PC-9 (cell line): ENCODE data around the gene POU2AF1. TPM values are rescaled to one million over a fixed set of nuclear protein-coding genes. Genes with fewer than 3 reads are reported as not detected.

Source experiments
- BruUV-seq: library from RNA; stranded (reverse); fragments of 400-500 nt; replicated peaks from 2 replicates; lab custom pipeline; 2021; lab: Mats Ljungman, UMichigan
- CTCF ChIA-PET: fragments of 300-600 bp; sonication (Branson Sonifier 250); formaldehyde crosslinking; loops from one replicate; lab custom pipeline; 2022; ENCODE audit warnings: antibody characterized with exemption; lab: Charles Lee
- POLR2A ChIA-PET: fragments of 300-600 bp; sonication (Branson Sonifier 250); formaldehyde crosslinking; loops from one replicate; lab custom pipeline; 2022; ENCODE audit warnings: antibody characterized with exemption; ENCODE audit not compliant: unreplicated experiment; lab: Charles Lee
- DNase-seq, 2 experiments: peaks; one replicate each; pipeline versions ENCODE4 v3.0.0 to v3.0.0-alpha.2; 2015 to 2022; ENCODE audit warnings: mixed read lengths in 1 of 2
- H2AFZ ChIP-seq: fragments of 200-600 bp; sonication (generic); 2 replicates; pipeline ENCODE4 v1.8.1; 2017; ENCODE audit warnings: antibody characterized with exemption
- H3F3A ChIP-seq: fragments of 200-600 bp; sonication (generic); 2 replicates; pipeline ENCODE4 v1.8.1; 2017; ENCODE audit warnings: antibody characterized with exemption, mild to moderate bottlenecking, low read depth; ENCODE audit not compliant: insufficient read depth
- H3K27ac ChIP-seq: fragments of 200-600 bp; sonication (generic); 2 replicates; pipeline ENCODE4 v1.6.1; 2016; ENCODE audit warnings: mixed run types
- H3K27me3 ChIP-seq: fragments of 200-600 bp; sonication (generic); 2 replicates; pipeline ENCODE4 v1.6.1; 2016; ENCODE audit warnings: low read depth, mixed run types; ENCODE audit not compliant: insufficient read depth
- H3K36me3 ChIP-seq: fragments of 200-600 bp; sonication (generic); 2 replicates; pipeline ENCODE4 v1.6.1; 2016; ENCODE audit warnings: low read depth, mixed run types
- H3K4me1 ChIP-seq: fragments of 200-600 bp; sonication (generic); replicated peaks from 2 replicates; pipeline ENCODE4 v1.6.1; 2016; ENCODE audit warnings: mixed run types; ENCODE audit not compliant: insufficient read depth
- H3K4me2 ChIP-seq: fragments of 200-600 bp; sonication (generic); 2 replicates; pipeline ENCODE4 v1.6.1; 2017; ENCODE audit warnings: mixed run types
- H3K4me3 ChIP-seq: fragments of 200-600 bp; sonication (generic); 2 replicates; pipeline ENCODE4 v1.6.1; 2016; ENCODE audit warnings: mixed run types
- H3K79me2 ChIP-seq: fragments of 200-600 bp; sonication (generic); 2 replicates; pipeline ENCODE4 v1.6.1; 2017; ENCODE audit warnings: low read depth, mixed run types
- H3K9me2 ChIP-seq: fragments of 200-600 bp; sonication (generic); 2 replicates; pipeline ENCODE4 v1.8.1; 2017; ENCODE audit warnings: mild to moderate bottlenecking; ENCODE audit not compliant: insufficient read depth
- H3K9me3 ChIP-seq: fragments of 200-600 bp; sonication (generic); 2 replicates; pipeline ENCODE4 v1.8.1; 2016; ENCODE audit warnings: low read depth; ENCODE audit not compliant: insufficient read depth
- H4K20me1 ChIP-seq: fragments of 200-600 bp; sonication (generic); 2 replicates; pipeline ENCODE4 v1.8.1; 2017; ENCODE audit not compliant: insufficient read depth
- EZH2 ChIP-seq: fragments of 200-600 bp; sonication (generic); IDR thresholded peaks from 2 replicates; pipeline ENCODE4 v1.8.0; 2017; ENCODE audit warnings: antibody characterized with exemption, low read depth
- intact Hi-C: fragments of 100-400 bp; cut with micrococcal nuclease; formaldehyde crosslinking; loops from one replicate; pipeline ENCODE4 v1.10.0; 2022; ENCODE audit not compliant: unreplicated experiment
- total RNA-seq: library from RNA; stranded (reverse); gene quantifications from 2 replicates; pipeline ENCODE4 v1.2.3, GENCODE V29; 2021
- TF ChIP-seq, protein P1 (sequence below): fragments of 200-600 bp; sonication (generic); conservative IDR thresholded peaks from 2 replicates; pipeline ENCODE4 v1.6.1; 2017; ENCODE audit warnings: mixed run types, antibody characterized with exemption, mild to moderate bottlenecking, moderate library complexity

The POU2AF1 gene
- total RNA-seq, 1 experiment from 2014 or later = 0.37 TPM

DNA sequence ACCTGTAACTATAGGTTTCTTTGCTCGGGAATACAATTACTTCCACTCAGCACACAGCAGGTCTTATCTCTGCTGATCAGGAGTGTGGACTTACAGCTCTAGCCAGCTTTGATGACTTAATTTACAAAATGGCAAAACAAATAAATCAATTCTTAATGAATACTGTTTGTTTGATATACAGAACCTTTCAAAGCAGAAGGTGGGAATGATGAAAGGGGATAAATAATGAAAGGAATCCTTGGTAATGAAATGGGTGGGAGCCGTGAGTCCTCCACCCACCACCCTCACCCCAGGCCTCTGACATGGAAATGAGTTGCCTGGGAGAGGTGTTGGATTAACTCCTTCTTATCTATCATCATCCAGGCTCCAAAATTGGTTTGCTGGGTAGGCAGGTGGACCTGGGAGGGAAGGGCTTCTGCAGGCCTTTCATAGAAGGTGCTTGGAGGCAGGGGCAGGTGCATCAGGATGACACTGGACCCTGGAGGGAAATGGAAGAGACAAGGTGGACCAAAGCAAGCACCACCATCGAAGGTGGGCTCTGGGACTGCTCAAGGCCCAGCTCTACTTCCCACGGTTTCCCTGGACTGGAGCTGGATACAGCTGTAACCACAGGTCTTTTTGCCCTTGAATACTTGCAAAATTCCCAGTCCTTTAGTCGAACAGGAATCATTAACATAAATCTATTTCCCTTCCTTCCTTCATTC, 23.0 kb downstream of the POU2AF1 start:
- H3K4me3 ChIP-seq = no peak overlapping the region
- H3K79me2 ChIP-seq = no peaks in the 10 kb centered on the region
- no TSS peak for BruUV-seq
- no peaks in the 10 kb centered on the region for H3K9me2 ChIP-seq
- peaks cover 14% of the 10 kb centered on the region for H3K4me1 ChIP-seq
- H3K27ac ChIP-seq = no peak overlapping the region
- no peaks in the 10 kb centered on the region for H4K20me1 ChIP-seq
- intact Hi-C loops = no loop called here
- CTCF ChIA-PET = no interaction called here
- H3K4me2 ChIP-seq = no peak overlapping the region
- no peak for DNase-seq
- H3K27me3 ChIP-seq = no peaks in the 10 kb centered on the region
- peaks cover 3% of the 10 kb centered on the region; the same call in 1 of the 2 replicates for H3F3A ChIP-seq
- no peaks in the 10 kb centered on the region for H3K36me3 ChIP-seq
- H3K9me3 ChIP-seq = no peaks in the 10 kb centered on the region
- POLR2A ChIA-PET = no interaction called here
- TF ChIP-seq EZH2 = no peak
- TF ChIP-seq, protein P1, sequence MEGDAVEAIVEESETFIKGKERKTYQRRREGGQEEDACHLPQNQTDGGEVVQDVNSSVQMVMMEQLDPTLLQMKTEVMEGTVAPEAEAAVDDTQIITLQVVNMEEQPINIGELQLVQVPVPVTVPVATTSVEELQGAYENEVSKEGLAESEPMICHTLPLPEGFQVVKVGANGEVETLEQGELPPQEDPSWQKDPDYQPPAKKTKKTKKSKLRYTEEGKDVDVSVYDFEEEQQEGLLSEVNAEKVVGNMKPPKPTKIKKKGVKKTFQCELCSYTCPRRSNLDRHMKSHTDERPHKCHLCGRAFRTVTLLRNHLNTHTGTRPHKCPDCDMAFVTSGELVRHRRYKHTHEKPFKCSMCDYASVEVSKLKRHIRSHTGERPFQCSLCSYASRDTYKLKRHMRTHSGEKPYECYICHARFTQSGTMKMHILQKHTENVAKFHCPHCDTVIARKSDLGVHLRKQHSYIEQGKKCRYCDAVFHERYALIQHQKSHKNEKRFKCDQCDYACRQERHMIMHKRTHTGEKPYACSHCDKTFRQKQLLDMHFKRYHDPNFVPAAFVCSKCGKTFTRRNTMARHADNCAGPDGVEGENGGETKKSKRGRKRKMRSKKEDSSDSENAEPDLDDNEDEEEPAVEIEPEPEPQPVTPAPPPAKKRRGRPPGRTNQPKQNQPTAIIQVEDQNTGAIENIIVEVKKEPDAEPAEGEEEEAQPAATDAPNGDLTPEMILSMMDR = no peak
- H2AFZ ChIP-seq = no peak overlapping the region

DNA sequence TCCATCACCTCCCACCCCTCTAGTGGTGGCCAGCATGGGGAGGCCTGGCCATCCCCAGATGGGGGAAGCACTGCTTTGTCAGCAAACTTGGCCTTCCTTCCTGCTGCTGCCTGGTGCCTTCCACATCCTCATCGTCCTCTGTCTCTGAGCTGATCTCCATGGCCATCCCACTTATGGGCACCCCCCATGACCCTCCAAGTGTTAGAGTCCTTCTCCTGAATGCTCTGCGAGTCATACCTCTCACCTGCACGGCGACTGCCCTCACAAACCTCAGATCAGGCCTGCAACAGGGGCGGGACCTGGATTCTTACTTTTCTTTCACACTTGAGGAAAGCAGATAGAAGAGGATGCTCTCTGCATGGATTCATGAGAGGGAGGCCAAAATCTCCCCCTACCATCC, 24.0 kb downstream of the POU2AF1 start:
- no peak for DNase-seq
- intact Hi-C loops = no loop called here
- ChIA-PET CTCF (no interaction called here), POLR2A (no interaction called here)
- H3K4me2 ChIP-seq = no peak overlapping the region
- TF ChIP-seq, protein P1 = no peak
- TF ChIP-seq EZH2 = no peak
- H3K27ac ChIP-seq = no peak overlapping the region
- no peaks in the 10 kb centered on the region for H4K20me1 ChIP-seq
- peaks cover 4% of the 10 kb centered on the region; the same call in 1 of the 2 replicates for H3F3A ChIP-seq
- no peaks in the 10 kb centered on the region for H3K79me2 ChIP-seq
- no peaks in the 10 kb centered on the region for H3K27me3 ChIP-seq
- H2AFZ ChIP-seq = no peak overlapping the region
- no peaks in the 10 kb centered on the region for H3K9me3 ChIP-seq
- BruUV-seq = no TSS peak
- no peaks in the 10 kb centered on the region for H3K36me3 ChIP-seq
- no peak overlapping the region for H3K4me3 ChIP-seq
- no peaks in the 10 kb centered on the region for H3K9me2 ChIP-seq
- H3K4me1 ChIP-seq = peaks cover 4% of the 10 kb centered on the region

DNA sequence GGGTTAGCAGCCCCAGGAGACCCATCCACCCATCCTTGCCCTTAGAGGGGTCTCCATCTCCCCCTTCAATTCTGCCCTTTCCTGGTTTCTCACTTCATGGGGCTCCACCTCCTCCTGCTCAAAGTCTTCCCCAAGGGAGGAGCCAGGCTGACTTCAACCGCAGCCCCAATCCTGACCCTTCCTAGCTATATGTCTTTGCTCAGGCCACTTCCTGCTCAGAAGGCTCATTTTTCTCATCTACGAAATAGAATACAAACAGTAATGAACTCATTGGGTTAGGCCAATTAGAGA, 24.5 kb downstream of the POU2AF1 start:
- Histone ChIP-seq H3F3A (peaks cover 4% of the 10 kb centered on the region; the same call in 1 of the 2 replicates), H3K4me3 (no peak overlapping the region), H3K4me1 (no peaks in the 10 kb centered on the region), H3K27ac (no peak overlapping the region), H4K20me1 (no peaks in the 10 kb centered on the region), H3K9me3 (no peaks in the 10 kb centered on the region), H3K4me2 (no peak overlapping the region), H3K36me3 (no peaks in the 10 kb centered on the region), H3K79me2 (no peaks in the 10 kb centered on the region), H3K9me2 (no peaks in the 10 kb centered on the region), H2AFZ (no peak overlapping the region), H3K27me3 (no peaks in the 10 kb centered on the region)
- DNase-seq = no peak
- ChIA-PET POLR2A (no interaction called here), CTCF (no interaction called here)
- intact Hi-C loops = no loop called here
- BruUV-seq = no TSS peak
- TF ChIP-seq, protein P1 = no peak
- no peak for TF ChIP-seq EZH2
